Measurements from ENCODE around the gene INF2.

GRCh38 chr14:104742586-104743455 is 53.4 kb downstream of the INF2 start:
- no peak for TF ChIP-seq POLR2A (IDR thresholded peaks at IDR 0.05)
- TF ChIP-seq CTCF (IDR thresholded peaks at IDR 0.05): no peak

All from prostate gland (tissue), 2 donors.